ENCODE results near the gene CYP19A1.

GRCh38 chr15:51325167-51325566 is 13.2 kb downstream of the CYP19A1 start:
- TF ChIP-seq CTCF (IDR thresholded peaks at IDR 0.05) (no peak), POLR2A (IDR thresholded peaks at IDR 0.05) (no peak)

Data from esophagus squamous epithelium (tissue), 4 donors.